GM19099 (cell line): ENCODE data around the gene MFRP.

Experiments used
- POLR2A ChIP-seq: IDR thresholded peaks from 3 replicates; pipeline ENCODE4 v1.6.1; 2011; ENCODE audit warnings: low read depth; ENCODE audit not compliant: insufficient read length; ENCODE audit errors: extremely low read depth

Gene MFRP

DNA sequence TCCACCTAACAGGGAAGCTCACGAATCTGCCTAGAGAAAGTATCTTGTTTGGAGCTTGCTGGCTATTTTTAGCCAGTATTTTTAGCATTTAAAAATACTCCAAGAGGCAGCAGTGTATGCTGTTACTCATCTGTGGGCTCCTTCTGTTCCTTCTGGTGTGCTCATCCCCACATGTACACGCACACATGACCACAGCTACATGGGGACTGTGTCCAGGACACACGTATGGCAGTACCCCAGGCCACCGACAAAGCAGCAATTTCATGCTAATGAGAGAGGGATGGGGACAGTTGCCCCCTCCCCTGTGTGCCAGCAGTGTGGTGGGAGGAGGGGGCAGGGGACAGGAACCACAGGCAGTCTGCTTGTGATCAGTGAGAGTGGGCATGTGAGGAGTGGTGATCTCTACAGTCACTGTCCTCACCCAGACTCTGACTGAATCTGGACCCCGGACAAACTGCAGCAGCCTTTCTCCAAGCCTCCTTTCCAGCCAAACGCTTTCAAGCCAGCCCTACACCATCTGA is 18.6 kb upstream of the MFRP start:
- no peak for TF ChIP-seq POLR2A

DNA sequence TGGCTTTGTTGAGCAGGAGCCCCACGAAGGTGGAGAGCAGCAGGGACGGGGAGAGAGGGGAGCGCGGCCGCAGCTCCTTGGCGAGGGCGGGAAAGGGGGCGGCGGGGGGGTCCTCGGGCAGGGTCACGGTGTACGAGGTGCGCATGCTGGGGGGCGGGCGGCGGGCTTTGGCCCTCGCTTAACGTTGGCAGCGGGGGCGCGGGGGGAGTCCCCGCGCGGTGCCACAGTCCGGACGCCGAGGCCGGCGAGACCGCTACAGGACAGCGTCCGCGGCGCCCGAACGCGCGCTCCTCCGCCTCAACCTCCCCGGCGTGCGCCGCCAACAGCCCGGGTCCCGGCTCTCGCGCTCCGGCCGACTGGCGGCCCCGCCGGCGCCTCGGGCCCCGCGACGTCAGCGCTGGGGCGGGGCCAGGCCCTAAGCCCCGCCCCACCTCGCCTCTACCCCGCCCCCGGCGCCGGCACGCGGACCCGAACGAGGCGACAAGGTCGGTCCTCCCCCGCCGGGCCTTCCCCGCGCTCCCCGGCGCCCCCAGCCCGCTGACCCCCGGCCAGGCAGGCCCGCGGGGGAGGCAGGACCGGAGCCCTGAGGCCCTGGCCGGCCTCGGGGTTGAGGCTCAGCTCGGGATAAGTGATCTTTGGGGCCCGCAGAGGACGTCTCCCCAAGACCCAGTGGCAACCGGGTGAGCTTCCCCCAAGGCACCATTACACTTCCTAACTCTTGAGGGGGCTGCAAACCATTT is 17.5 kb upstream of the MFRP start:
- no peak for TF ChIP-seq POLR2A

DNA sequence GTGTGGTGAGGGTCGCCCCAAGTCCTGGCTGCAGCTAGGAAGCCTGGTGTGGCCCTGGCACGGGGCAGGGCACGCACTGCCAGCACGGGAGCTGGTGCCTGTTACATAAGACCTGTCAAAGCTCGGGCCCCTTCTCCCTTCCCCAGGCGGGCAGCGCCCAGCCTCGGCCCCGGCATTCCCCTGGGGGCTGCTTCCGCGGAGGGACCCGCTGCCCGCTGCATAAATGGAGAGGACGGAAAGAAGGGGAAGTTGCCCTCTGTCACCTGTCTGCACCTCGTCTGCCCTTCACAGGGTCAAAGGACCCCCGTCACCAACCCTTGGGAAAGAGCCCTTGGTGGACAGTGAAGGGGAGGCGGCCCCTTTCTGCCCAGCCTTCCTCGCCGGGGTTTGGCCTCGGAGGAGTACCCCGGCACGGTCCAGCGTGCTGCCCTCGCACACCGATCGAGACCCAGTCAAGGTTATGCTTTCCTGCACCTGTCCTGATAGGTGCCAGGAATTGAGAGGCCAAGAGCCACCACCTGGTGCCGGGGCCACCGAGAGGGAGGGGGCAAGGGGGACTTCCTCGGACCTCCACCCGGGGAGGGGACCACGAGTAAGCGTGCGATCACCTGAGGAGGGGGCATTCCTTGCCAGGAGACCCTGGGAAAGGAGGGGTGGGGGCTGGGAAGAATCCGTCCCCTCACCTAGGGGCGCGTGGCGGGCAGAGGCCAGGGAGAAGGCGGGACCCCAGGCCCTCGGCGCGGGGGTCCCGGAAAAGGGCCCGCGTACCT is 16.8 kb upstream of the MFRP start:
- TF ChIP-seq POLR2A = no peak

DNA sequence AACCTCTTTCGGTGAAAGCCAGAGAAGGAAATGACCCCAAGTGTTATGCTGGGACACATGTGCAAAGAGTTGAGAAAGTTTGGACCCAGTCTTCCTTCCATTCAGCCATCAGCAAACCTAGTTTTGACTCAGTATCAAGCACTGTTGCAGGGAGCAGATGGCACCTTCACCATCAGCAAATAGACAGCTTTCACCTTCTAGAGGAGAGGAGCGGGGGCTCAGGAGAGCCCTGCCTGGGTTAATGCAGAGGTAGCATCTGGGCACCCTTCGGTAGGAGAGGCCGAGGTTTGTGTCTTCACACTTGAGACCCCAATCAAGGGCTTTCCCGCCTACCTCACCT is 16.2 kb upstream of the MFRP start:
- no peak for TF ChIP-seq POLR2A

DNA sequence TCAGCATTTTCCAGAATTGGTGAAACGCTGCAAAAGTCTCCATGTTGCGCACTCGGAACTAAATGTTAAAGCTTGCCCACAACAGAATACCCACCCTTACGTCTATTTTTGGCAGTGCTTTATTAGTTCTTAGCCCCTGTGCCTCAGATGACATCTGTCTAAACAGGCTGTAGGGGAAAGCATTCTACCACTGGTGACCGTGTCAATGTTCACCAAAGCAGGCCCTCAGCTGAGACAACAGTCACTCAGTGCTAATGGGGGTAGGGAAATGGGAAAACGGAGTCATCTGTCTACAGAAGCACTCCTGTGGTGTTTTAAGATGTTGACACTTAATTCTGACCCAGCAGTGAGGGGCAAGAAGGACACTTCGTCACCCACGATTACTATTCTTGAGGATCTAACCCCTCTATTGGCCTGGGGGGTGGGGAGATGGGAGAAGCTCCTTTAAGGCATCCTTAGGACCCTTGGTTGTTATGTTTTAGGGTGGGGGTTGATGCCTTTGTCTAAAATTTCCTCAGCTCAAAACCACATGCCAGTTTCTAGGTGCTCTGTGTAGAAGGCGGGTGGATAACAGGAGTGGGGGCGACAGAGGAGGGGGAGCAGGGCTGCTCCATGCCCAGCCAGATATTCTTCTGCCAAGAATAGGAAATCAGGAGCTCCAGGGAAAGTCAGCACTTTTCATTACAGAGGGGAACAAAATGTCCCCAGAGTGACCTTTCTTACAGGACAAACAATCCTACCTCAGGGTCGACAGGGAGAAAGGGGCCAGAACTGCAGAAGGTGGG is 15.6 kb upstream of the MFRP start:
- no peak for TF ChIP-seq POLR2A

DNA sequence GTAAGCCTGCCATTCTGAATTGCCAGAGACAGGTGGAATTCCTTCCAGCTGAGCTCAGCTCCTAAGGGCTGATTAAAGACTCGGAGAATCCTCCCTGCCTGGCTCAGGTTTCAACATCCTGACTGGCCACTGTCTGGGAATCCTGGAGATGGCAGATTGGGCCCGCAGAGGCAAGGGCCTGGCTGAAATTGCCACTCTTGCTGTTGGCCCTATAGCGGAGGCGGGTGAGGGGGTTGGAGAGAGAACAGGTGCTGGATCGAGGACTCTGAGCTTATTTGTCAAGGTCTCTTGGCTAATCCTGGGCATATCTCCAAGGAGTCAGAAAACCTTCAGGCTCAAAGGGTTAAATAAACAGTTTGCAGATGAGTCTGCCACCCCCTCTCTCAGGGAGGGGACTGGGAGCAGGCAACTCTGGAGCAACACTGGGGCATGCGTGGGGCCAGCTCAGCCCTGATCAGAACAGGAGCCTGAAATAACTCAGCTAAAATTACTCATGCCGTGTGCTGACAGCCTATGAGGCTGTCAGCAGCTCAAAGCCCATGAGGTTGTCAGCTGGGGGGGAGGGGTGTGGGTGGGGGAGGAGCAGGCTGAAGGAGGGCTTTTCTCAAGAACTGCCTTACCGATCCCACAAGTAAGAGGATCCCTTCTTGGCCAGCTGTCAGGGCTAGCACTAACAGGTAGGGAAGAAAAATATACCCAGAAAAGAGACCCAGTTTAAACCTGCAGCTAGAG is 14.7 kb upstream of the MFRP start:
- no peak for TF ChIP-seq POLR2A

DNA sequence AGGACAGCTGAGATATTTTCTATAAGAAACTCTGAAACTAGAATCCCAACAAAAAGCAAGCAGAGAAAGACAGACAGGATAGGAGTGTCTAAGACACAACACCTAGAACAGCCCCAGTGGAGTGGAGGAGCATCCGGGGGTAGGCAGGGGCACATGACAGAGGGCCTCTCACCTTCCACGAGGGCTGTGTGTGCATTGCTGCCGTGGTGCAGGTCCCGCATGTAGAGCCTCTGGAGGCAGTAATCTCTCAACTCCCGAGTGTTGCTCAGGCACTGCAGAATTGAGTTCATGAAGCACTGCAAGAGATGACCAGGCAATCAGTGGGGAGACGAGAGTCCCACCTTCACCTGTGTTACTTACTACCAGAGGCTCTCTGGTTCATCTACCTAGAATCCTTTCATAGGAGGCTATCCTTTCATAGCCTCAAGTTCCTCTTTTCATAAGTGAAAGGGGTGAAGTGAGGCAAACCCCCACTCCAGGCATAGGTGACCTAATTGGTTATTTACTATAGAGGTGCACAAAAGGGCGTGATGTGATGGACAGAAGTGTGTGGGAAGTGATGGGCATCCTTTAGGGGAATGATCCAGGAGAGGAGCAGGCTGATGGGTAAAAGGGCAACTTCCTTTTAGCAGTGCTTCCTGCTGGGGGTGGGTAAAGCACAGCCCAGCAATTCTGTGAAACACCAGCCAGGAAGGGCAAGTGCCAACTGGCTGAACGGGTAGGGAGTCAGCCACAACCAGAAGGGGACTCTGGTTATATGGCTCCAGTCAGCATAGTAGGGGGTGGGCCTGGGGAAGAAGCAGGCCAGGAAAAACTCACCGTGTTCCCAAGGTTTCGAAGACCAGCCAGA is 13.1 kb upstream of the MFRP start:
- TF ChIP-seq POLR2A = no peak

DNA sequence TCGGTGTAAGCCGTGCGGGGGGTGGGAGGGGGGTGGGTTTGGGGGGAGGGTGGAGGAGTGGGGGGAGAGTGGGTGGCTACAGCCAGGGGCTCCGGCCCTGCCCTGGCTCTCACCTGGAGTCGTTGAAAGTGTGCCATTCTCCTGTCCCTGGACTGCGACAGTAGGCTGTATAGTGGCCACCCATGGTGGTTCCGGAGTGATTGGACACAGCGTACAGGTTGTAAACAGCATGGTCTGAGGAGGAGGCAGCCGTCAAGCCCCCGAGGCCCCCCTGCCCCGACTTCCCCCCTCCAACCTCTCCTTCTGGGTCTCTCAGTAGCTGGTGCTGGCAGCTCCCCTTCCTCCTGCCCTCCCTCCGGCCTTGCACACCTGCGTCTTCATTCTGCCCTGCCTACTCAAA is 10.6 kb upstream of the MFRP start:
- no peak for TF ChIP-seq POLR2A

DNA sequence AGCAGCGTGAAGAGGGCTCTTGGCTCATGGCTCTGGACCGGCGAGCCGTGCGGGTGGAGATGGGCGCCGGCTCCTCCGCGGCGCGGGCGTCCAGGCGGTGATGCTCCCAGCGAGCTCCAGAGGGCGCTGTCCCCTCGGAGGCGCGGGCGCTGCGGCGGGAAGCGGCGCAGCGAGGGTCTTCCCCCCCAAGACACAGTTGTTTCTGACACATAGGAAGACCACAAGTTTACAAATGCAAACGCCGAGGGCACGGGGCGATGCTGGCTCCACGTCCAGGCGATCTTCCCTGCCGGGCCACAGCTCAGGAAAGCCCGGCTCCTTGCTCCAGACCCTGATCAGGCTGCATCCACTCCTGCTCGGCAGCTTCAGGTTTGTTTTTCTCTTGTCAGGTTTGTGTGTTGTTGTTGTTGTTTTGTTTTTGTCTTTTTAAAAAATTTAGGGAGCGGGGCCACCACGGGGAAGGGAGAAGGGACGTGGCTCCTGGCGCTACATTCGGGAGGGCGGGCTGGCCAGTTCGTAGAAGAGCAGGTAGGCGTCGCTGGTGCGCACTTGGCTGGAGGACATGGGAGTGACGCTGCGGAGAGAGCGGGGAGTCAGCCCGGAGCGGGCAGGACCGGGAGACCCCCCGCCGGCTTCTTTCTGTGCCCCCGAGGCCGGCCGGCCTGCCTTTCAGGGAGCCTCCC is 10.0 kb upstream of the MFRP start:
- TF ChIP-seq POLR2A = no peak

DNA sequence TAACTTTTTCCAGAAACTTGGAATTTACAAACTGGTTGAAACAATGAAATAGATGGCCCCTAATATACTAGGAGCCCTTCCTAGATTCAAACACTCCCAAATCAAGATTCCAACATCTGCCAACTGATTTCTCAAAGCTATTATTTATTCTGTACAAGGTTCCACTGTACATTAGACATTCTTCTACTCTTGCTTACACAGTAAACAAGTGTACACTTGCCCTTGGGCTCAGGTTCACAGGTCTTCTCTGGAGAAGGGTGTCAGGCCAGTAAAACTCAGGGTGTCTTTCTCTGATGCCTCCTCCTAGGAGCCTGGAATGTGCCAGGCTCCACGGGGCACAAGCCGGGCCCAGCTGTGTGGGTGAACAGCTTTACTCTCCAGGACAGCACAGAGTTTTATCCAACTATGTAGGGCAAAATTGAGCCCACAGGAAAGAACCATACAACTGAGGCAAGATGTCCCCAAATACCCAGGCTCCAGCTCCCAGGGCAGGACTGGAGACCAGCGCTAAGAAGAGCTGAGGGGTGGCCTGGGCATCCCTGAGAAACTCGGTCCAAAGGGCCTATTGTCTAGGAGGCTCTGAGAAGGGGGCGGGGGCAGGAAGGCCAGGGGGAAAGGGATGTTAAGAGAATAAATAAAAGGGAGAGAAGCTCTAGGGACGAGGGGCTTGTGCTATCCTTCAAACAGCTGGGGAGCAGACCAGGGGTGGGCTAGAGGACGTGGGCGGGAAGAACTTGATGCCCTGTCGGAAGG is 8.8 kb upstream of the MFRP start:
- TF ChIP-seq POLR2A = no peak

DNA sequence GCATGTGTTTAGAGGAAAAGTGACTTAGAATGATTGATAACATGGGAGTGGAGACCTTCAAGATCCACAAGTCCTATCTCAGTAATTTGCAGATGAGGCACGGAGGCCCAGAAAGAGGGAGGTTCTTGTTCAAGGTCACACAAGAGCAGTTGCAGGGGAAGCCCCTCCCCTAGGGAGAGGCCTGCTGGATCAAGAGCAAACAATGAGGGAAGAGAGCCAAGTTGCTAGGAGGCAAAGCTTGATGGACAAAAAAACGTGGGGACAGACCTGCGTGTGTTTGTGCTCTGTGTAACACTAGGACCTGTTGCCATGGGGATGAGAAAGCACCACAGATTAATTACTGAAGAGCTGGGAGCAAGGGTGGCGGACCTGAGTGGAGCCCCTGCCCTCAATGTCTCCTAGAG is 6.4 kb upstream of the MFRP start:
- no peak for TF ChIP-seq POLR2A

DNA sequence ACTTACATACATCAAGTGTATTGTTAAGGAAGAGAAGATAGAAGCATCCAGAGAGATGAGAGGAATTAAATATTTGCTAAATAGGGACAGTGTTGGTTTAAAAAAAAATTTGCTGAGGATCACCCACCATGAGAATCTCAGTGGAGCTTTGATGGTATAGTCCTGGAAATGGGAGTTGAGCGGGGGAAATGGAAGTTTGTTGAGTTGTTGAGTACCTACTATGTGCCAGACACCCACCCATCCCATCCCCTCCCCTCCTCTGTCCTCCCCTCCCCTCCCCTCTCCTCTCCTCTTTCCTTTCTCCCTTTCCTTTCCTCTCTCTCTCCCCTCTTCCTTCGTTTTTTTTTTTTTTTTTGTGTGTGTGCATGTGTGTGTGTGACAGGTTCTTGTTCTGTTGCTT is 4.7 kb upstream of the MFRP start:
- TF ChIP-seq POLR2A = no peak

DNA sequence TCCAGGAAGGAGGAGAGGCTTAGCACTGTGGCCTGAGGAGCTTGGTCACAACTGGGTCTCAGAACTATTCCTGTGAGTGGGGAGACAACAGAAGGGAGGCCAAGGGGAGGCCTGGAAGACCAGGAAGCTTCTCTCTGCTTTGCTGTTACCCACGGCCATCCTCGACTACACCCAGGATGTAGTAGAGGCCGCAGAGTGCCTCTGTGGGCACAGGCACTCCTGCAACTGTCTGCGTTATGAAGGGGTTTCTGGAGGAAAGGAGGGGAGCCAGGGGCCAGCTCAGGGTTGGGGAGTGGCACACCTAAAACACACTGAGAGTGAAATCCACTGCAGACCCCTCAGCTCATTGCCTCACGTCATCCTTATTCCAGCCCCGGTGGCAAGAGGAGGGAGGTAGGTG is 3.8 kb upstream of the MFRP start:
- no peak for TF ChIP-seq POLR2A
